ENCODE results near the gene NRTN.
"Not testable (repeated sequence)": the region's sequence is repeated elsewhere in the genome, so short reads cannot be mapped to it uniquely, and the experiment has no call there.

Gene NRTN

DNA sequence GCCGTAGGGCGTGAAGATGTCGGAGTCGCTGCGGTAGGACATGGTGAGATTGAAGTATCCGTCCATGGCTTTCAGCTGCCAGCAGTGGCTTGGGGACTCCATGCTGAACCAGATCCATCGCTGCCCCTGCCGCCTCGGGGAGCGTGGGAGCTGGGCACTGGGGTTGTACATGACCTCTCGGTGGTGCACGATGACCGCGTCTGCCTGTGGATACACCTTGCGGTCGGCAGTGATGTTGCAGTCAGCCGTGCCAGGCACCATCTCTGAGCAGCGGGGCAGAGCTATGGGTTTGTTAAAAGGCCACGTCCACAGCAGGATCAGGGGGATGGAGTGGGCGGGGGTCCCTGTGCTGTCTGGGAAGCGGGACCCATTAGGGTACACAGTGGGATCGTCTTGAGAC is 27.2 kb downstream of the NRTN start:
- Mint-ChIP-seq H3K27ac (peak overlapping the region in 1 of 3 experiments; percentile 20), H3K9me3 (no peaks in the 10 kb centered on the region), H3K4me3 (no peak overlapping the region), H3K27me3 (ENCODE audit: low read depth) (peaks cover 11% of the 10 kb centered on the region), H3K4me1 (peaks cover 7% of the 10 kb centered on the region), H3K36me3 (ENCODE audit: low read depth) (no peaks in the 10 kb centered on the region)
- TF ChIP-seq, protein P1, sequence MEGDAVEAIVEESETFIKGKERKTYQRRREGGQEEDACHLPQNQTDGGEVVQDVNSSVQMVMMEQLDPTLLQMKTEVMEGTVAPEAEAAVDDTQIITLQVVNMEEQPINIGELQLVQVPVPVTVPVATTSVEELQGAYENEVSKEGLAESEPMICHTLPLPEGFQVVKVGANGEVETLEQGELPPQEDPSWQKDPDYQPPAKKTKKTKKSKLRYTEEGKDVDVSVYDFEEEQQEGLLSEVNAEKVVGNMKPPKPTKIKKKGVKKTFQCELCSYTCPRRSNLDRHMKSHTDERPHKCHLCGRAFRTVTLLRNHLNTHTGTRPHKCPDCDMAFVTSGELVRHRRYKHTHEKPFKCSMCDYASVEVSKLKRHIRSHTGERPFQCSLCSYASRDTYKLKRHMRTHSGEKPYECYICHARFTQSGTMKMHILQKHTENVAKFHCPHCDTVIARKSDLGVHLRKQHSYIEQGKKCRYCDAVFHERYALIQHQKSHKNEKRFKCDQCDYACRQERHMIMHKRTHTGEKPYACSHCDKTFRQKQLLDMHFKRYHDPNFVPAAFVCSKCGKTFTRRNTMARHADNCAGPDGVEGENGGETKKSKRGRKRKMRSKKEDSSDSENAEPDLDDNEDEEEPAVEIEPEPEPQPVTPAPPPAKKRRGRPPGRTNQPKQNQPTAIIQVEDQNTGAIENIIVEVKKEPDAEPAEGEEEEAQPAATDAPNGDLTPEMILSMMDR (IDR thresholded peaks at IDR 0.05; ENCODE audit: unreplicated experiment in 3 of 3) = no peak

DNA sequence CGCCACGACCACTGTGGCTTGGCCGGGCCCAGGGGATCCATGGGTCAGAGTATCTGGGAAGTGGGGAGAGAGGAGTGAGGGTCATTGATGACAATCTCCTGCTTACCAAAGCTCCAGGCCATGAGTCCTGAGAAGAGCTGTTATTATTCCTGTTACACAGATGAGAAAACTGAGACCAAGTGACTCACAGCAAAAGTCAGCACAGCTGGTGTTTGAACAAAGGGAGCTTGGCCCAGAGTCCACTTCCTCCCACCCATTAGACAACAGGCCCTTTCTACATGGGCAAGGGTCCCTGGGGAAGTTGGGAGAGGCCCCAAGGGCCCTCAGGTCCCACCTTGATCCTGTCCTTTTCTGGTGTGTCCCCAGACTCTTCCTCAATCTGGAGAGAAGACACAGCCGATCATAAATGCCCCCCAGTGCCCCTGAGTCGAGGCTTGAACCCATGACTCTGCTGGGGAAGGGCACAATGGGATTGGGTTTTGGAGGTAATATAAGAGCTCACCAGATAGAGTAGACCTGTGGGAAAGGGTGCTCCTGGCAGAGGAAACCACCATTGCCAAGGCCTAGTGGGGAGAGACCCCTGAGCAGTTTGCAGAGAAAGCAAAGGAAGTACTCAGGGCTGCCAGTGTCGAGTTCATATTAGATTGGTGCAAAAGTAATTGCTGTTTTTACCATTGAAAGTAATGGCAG is 27.8 kb downstream of the NRTN start:
- H3K4me1 Mint-ChIP-seq = peaks cover 4% of the 10 kb centered on the region
- H3K4me3 Mint-ChIP-seq = no peak overlapping the region
- H3K36me3 Mint-ChIP-seq (ENCODE audit: low read depth) = no peaks in the 10 kb centered on the region
- H3K9me3 Mint-ChIP-seq = no peaks in the 10 kb centered on the region
- H3K27ac Mint-ChIP-seq = peak overlapping the region in 2 of 3 experiments; percentile 20 to 37
- TF ChIP-seq, protein P1 (IDR thresholded peaks at IDR 0.05; ENCODE audit: unreplicated experiment in 3 of 3) = no peak
- H3K27me3 Mint-ChIP-seq (ENCODE audit: low read depth) = peaks cover 11% of the 10 kb centered on the region

- Mint-ChIP-seq H3K4me3 (peak overlapping the region; percentile 22 to 64 (median 24)), H3K27ac (peak overlapping the region; percentile 96 to 99 (median 96)), H3K4me1 (peaks cover 9% of the 10 kb centered on the region), H3K9me3 (no peaks in the 10 kb centered on the region), H3K27me3 (ENCODE audit: low read depth) (peaks cover 9% of the 10 kb centered on the region), H3K36me3 (ENCODE audit: low read depth) (no peaks in the 10 kb centered on the region)
- TF ChIP-seq, protein P1 (IDR thresholded peaks at IDR 0.05; ENCODE audit: unreplicated experiment in 3 of 3) = no peak
Observed at GRCh38 chr19:5837761-5838352, 33.0 kb downstream of the NRTN start.

GRCh38 chr19:5838353-5839064 is 33.6 kb downstream of the NRTN start:
- no peaks in the 10 kb centered on the region for H3K36me3 Mint-ChIP-seq (ENCODE audit: low read depth)
- H3K4me1 Mint-ChIP-seq = peaks cover 9% of the 10 kb centered on the region
- peak overlapping the region in 1 of 3 experiments; percentile 64 for H3K4me3 Mint-ChIP-seq
- H3K9me3 Mint-ChIP-seq = no peaks in the 10 kb centered on the region
- peaks cover 4% of the 10 kb centered on the region for H3K27me3 Mint-ChIP-seq (ENCODE audit: low read depth)
- TF ChIP-seq, protein P1 (IDR thresholded peaks at IDR 0.05; ENCODE audit: unreplicated experiment in 3 of 3) = no peak
- H3K27ac Mint-ChIP-seq = peak overlapping the region; percentile 96 to 99 (median 96)

DNA sequence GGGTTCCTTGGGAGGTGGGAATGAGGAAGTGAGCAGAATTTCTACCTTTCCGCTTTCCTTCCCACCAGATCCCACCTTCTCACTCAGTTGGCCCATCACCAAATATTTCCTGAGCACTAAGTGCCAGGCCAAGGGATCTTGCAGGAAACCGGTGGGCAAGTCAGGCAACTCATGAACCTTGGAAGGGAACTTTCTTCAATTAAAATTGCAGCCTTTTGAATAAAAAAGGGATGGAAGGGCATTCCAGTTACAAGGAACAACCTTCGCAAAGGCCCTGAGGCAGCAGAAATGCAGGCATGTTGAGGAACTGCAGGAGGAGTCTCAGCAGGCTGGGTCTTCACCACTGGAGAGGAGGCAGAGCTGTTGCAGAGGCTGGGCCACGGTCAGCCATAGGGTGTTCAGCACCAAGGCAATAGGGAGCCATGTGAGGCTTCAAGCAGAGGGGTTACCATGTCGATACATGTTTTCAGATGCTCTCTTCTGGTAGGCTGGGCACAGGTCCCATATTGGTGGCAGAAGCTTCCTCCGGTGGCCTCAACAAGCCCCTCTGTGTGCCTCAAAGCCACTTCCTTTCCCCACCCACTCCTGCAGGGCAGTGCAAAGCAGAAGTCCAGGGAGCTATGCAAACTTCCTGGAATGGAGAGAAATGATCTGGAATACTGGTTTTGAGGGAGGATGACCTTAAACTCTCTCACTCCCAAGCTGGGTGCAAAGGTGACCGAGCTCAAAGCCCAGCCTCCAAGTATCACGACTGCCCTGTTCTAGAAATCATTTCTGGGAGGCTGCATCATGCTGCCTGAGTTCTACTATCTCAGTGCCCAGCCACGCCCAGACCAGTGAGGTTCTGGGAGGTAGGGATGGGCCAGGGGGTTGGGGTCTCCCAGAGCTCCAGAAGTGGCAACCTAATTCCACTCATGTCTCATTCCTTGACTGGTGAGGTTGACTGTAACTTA is 34.5 kb downstream of the NRTN start, which contains the start of gene FUT6:
Gene FUT6 (minus strand): TSS at position 638 of the 953 bp plus-strand sequence. CDS start 7,135 bp downstream, outside the sequence.
- no peaks in the 10 kb centered on the region for H3K36me3 Mint-ChIP-seq (ENCODE audit: low read depth)

DNA sequence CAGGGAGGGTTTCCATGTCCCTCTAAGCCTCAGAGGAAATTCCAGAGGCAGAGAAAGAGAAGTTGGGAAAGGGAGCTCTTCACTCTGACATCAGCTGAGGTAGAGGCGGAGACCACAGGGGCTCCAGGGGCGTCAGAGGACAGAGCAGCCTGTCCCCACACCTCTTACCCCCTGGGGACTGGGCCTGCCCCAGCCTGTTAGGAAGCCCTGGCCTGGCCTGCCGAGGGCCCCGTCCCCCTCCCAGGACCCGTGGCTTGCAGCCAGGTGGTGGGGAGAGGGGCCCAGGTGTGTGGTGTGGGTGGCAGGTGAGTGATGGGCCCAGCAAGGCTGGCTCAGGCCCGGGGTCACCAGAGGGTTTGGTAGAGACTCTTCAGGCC is 36.9 kb downstream of the NRTN start:
- not testable (repeated sequence) for H3K27ac Mint-ChIP-seq; H3K9me3 Mint-ChIP-seq; H3K4me1 Mint-ChIP-seq; H3K27me3 Mint-ChIP-seq (ENCODE audit: low read depth); H3K4me3 Mint-ChIP-seq; H3K36me3 Mint-ChIP-seq (ENCODE audit: low read depth)

More for the DNA sequence above, 34.5 kb downstream of the NRTN start, which contains the start of gene FUT6:
- Mint-ChIP-seq H3K9me3 (no peaks in the 10 kb centered on the region), H3K4me3 (peak within 1 kb of the TSS in 1 of 3 experiments; percentile 64), H3K4me1 (peaks cover 9% of the 10 kb centered on the region), H3K27me3 (ENCODE audit: low read depth) (peaks cover 3% of the 10 kb centered on the region), H3K27ac (peak within 1 kb of the TSS; percentile 96 to 99 (median 96))
- TF ChIP-seq, protein P1 (IDR thresholded peaks at IDR 0.05; ENCODE audit: unreplicated experiment in 3 of 3) = no peak

Data from nephron (organoid).